ENCODE measurements around the gene ZNF554.
A peak's percentile ranks its signal among the peaks of the same experiment; 100 is the strongest.

The ZNF554 gene

DNA sequence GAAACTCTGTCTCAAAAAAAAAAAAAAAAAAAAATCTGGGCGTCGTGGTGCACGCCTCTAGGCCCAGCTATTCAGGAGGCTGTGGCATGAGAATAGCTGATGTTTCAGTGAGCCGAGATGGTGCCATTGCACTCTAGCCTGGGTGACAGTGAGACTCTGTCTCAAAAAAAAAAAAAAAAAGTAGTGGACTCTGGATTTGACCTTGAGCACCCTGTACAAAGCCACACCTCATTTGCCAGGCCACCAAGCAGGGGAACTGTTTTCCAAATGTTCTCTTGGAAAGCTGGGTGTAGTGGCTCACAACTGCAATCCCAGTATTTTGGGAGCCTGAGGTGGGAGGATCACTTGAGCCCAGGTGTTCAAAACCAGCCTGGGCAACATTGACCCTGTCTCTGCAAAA is 17.8 kb downstream of the ZNF554 start:
- no peak for DNase-seq

DNA sequence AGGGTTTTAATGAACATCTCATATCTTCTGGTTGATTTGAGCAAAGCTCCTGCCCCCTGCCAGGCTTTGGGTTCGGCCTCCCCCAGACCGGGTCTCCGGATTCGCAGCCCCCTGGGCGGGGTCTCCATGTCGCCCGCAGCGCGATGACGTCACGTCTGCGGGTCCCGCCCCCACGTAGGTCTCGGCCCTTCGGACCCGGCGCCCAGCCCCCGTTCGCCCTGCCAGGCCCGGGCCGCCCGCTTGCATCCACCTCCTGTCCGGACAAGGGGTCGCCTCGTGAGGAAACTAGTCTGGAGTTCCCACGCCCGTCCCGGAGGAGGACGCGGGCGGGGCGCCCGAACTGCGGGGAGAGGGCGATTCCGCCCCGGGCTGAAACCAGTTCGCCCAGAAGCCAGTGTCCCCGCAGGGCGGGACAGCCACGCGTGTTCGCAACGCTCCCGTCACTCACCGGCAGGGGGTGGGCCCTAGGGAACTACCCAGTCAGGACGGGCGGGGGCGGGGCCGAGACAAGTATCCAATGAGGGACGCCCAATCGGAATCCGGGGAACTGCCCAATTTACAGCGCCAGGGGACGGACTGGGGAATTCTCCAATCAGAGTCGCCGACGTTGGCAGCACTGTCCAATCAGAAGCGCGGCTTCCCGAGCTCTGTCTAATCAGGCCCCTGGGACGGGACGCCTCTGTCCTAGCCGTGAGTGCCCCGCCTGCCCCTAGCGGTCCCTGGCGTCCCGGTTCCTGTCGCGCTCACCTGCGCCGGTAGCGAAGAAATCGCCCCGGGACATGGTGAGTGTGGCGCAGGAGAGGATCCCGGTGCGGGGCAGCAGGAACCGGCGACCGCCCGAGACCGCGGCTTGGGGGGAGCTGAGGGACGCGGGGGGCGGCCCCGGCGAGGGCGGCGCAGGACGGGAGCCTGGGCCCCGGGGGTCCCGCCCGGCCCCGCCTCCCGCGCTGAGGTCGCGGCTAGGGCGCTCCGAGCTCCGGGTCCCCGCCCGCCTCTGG is 21.4 kb downstream of the ZNF554 start, which contains the start of gene ZNF555:
ZNF555 (plus strand) TSS at position 682 of the 998 bp plus-strand sequence; CDS start at position 780, 98 bp downstream.
- peak; percentile 93 to 99 (median 96) for DNase-seq

DNA sequence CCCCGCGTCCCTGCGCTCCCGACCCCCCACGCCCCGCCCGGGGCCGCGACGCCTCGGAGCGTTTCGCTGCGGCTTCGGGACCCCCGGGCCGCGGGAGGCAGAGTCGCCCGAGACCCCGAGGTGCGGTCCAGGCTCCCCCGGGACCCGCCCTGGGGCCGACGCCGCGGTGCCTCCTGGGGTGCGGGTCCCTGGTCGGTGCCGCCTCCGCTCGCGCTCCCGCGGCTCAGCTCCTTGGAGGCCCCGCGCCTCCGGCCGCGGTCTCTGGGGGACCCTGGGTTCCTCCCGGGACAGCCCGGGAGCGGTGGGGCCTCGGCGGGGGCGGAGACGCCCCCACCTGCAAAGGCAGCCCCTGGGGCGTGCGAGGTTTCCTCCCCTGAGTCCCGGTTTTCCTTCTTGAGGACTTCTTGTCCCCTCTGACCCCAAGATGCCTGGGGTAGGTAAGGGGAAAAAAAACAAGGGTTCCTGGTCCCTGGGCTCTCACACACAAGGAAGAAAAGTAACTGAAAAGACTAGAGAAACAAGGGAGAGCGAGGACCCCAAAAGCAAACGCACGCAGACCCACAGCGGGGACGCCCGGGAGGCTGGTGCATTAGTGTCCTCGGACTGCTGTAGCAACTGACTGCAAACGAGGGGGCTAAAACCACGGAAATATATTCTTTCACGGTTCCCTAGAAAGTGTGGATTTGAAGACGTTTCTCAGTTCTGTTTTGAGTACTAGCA is 22.3 kb downstream of the ZNF554 start:
- DNase-seq: no peak

DNA sequence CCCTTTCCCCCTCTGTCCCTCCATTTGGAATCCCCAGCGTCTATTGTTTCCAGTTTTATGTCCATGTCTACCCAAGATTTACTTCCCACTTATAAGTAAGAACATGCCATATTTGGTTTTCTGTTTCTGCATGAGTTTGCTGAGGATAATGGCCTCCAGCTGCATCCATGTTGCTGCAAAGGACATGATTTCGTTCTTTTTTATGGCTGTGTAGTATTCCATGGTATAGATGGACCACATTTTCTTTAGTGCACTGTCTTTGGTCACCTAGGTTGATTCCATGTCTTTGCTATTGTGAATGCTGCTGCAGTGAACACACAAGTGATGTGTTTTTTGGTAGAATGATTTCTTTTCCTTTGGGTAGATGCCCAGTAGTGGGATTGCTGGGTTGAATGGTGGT is 25.4 kb downstream of the ZNF554 start:
- no peak for DNase-seq

DNA sequence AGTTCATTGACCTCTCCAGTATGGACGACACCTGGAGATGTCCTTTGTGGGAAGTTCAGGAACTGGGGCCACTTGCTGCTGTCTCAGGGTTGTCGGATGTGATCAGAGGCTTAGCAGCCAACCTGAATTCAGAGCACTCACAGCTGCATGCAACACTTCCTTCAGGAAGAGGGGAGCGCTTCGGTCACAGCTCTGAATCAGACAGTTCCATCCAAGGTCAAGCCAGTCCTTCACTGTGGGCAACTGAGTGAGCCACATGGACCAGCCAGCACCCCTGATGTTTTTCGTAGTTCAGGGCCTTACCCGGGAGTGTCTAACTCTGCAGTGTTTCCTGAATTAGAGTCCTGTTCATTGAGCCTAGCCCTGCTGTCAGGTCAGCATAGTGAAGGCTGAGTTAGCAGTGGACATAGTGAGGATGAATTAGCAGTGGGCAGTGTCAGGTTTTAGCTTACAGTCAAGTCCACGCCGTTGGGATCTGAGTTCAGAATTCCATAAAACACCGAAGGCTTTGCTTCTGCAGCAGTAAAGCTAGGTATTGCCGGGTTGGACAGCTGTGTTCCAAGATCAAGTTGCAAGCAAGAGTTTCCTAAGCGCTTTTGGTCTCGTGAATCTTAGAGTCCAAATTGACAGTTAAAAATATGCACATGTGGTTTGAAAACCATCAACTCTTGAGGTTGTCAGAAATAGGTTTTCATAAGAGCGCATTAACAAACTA is 26.7 kb downstream of the ZNF554 start:
- DNase-seq: no peak

DNA sequence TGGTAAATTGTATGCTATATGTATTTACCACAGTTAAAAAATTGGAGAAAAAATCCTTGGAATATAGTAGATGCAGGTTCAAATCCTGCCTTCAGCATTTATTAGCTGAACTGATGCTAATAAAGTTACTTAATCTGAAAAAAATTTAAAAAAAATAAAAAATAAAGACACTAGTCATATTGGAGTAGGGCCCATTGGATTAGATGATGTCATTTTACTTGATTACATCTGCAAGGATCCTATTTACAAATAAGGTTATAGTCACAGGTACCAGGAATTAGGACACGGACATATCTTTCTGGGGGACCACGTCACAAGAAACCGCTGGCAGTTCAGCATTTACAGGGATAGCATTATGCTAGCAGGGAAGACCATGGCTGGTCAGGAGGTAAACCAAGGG is 27.8 kb downstream of the ZNF554 start:
- no peak for DNase-seq

DNA sequence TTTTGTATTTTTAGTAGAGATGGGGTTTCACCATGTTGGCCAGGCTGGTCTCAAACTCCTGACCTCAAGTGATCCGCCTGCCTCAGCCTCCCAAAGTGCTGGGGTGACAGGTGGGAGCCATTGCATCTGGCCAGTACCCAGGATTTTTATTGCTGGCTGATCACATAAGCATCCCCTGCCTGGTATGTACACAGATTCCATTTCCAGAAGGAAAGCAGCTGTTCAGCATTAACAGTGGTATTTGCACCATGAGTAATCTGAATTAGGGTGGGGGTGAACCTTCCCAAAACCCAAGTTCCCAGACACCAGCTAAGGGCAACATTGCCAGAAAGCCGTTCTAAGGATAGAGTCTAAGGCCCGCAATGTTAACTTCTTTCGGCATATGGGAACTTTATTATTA is 28.9 kb downstream of the ZNF554 start:
- no peak for DNase-seq

DNA sequence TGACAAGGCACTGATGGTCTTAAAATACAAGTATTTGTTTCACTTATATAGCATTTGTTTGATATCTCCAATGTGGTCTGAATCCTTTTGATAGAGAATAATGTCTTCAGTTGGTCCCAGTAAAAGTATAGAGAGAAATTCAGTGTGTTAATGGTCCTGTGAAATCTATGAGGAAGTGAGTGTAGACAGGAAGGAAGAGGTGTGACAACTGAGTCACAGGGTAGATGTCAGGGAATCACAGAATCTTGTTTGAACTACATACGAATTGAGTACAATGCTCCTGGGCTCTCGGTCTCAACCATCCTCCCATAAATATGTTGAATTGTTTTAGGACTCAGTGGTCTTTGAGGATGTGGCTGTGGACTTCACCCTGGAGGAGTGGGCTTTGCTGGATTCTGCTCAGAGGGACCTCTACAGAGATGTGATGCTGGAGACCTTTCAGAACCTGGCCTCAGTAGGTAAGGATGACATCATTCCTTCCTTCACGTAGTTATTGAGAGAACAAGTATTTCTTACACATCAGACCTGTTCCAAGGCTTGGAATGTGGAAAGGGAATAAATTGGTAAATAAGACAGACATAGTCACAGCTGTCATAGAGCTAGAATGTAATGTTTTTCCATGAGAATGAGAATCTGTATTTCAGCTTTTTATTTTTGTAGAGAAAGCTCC is 30.7 kb downstream of the ZNF554 start:
- no peak for DNase-seq

DNA sequence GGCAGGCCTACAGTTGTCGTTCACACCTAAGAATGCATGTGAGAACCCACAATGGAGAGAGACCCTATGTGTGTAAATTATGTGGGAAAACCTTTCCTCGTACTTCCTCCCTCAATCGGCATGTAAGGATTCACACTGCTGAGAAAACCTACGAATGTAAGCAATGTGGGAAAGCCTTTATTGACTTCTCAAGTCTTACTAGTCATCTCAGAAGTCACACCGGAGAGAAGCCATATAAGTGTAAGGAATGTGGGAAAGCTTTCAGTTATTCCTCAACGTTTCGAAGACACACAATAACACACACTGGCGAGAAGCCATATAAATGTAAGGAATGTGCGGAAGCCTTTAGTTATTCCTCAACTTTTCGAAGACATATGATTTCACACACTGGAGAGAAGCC is 32.9 kb downstream of the ZNF554 start:
- DNase-seq: no peak

DNA sequence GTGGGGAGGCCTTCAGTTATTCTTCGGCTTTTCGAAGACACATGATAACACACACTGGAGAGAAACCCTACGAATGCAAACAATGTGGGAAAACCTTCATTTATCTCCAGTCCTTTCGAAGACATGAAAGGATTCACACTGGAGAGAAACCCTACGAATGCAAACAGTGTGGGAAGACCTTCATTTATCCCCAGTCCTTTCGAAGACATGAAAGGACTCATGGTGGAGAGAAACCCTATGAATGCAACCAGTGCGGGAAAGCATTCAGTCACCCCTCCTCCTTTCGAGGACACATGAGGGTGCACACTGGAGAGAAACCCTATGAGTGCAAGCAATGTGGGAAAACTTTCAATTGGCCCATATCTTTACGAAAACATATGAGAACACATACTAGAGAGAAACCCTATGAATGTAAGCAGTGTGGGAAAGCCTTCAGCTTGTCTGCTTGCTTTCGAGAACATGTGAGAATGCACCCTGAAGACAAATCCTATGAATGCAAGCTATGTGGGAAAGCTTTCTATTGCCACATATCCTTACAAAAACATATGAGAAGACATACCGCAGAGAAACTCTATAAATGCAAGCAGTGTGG is 33.4 kb downstream of the ZNF554 start:
- no peak for DNase-seq

DNA sequence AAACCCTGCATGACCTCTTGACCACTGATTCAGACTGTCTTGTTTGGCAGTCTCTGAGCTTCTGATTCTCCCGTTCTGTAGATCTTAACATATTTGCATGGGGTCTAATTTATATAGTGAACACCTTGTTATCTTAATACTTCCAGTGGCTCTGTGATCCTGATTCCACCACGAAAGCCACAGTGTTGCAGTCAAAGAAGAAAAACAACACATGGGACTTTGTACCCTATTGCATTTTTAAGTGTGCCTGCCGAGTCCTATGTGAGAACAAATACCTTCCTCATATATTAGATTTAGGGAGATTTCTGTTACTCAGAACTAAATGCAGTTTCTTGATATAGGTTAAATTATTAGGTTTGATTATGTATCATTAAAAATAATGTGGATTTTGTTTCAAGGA is 35.2 kb downstream of the ZNF554 start:
- DNase-seq: no peak

DNA sequence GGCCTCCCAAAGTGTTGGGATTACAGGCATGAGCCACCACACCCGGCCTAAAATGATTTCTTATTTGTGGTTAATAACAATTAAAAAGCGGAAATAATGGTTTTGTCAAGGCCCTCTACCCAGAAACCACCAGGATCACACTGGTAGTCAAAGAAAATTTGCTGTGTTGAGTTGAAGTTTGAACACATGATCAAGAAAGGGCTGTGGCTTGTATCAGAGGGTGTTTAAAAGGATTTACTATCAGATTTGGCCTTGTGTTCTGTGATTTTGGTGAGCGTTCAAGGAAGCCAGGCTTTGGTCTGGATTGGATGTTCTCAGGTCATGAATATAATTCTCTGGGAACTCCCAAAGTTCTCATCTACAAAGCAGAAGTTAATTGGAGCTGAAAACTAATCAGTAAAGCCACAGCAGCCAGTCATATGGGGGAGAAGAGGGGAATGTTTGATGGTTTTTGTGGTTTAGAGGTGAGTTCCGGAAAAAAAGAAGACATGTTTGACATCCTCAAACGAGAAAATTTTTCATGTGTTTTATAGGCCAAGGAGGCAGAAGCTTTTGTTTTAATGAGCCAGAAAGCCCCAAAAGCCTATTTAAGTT is 36.9 kb downstream of the ZNF554 start:
- no peak for DNase-seq

DNA sequence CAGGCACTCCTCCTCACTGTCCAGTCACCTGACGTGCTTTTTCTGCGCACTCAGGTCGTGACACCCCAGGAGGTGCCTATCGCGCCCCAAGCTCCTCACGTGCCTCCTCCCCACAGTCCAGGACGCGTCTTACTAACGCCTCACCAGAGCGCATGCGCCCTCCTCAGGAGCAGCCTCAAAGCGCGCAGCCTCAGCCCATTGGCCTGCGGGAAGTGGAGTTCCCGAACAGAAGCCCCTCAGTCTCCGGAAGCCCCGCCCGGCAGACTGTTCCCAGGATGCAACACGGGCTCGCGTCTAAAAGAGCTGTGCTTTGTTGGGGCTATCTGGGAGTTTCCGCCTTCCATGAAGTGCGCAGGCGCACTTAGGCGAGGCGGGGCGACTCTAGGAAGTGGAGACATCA is 39.2 kb downstream of the ZNF554 start:
- DNase-seq: no peak

DNA sequence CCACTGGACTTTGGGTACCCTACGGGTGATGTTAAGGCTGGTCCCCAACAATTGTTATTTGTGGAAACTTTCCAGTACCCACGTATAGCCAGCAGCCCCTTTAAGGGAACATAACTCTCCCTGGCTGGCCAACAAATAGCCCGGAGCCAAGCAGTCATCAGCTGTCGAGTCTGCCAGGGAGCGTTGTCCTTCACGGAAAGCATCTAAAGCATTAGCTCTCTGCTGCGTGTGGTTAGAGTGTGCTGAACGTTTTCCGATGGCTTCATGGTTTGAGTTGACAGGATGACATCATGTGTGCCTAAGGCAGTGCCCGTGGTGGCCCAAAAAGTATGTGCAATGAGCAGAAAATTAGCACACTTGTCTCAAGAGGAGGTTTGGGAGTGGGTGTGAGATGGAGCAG is 44.1 kb downstream of the ZNF554 start:
- no peak for DNase-seq

DNA sequence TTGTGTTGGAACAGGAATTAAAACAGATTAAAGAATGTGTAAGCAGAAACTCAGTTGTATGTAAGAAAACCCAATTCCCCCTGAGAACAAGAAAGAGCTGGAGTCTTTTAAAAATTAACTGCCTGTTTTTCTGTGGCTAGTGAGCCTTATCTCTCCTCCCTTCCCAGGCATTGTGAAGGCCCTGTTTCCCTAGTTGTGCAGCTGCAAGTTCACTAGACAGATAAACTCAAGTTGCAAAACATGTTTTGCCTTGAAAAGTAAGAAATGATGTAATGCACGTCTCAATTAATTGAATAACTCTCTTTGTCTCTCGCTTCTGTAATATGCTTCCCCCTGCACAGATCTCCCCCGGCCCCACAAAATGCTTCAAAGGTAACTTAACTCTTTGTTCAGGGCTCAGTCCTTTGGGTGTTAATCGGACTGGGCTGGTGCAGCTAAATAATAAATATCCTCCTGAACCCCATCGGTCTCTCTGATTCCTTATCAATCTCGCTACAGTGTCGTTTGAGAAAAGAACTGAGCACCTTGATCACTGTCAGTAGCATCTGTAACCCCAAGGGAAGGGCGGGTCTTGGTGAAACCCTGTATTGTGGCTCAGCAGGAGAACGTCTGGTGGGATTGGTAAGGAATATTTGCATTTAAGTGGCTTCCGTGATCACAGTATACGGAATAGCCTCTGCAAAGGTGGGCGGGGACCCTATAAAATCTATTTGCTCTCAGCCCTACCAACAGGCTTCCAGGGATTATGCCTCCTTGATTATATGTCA is 45.8 kb downstream of the ZNF554 start:
- DNase-seq: no peak

DNA sequence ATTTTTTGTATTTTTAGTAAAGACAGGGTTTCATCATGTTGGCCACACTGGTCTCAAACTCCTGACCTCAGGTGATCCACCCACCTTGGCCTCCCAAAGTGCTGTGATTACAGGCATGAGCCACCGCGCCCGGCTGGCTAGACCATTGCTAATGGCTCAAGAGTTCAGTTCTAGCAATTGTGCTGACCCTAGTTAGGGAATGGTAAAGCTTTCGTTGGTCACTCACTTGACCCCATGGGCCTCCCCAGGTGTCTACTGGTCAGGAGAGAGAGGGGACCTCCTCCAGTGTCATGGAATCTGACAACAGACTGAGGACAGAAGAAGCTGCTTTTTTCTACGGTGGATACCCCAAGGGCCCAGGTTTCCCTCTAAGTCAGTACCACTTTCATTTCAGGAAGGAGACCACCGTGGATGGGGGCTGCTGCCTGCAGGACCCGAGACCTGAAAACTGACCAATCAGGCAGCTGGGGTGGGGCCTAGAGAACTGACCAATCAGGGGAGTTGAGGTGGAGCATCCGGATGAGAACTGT is 46.9 kb downstream of the ZNF554 start:
- no peak for DNase-seq

DNA sequence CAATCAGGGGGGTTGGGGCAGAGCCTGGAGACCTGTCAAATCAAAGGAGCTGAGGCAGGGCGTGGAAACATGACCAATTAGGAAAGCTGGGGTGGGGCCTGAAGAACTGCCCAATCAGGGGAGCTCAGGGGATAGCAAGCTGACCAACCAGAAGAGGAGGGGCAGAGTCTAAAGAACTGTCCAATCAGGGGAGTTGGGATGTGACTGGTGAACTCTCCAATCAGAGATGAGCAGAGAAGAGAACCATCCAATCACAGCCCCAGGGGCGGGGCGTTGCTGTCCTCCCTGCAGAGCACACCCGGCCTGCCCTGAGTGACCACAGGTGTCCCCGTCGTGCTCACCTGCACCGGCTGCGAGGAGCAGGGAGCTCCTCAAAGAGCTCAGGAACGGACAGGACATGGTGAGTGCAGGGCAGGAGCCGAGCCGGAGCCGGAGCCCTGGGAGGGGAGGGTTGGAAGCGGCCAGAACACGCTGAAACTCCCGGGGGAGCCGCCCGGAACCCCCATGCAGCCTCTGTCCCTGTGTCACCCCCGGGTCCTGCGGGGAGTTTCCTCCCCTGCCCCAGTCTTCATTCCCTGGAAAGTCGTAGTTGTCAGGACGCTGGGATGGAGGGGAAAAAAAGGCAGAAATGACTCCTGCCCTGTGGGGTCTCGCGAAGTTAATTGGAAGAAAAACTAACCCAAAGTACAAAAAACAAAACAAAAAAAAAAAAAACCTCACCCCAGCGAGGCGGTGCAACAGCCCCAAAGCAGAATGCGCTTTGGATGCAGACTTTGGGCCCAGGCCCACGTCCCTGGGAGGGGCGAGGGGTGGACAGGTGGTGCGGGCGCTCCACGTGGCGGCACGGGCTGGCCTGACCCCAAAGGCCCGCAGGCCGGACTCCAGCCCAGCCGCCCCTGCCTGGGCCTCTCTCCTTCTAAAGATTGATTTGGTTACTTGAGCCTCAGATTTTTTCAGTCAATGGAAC is 47.6 kb downstream of the ZNF554 start, which contains the start of gene ZNF556:
ZNF556 (plus strand) TSS at position 311 of the 967 bp plus-strand sequence; CDS start at position 398, 87 bp downstream.
- no peak for DNase-seq

DNA sequence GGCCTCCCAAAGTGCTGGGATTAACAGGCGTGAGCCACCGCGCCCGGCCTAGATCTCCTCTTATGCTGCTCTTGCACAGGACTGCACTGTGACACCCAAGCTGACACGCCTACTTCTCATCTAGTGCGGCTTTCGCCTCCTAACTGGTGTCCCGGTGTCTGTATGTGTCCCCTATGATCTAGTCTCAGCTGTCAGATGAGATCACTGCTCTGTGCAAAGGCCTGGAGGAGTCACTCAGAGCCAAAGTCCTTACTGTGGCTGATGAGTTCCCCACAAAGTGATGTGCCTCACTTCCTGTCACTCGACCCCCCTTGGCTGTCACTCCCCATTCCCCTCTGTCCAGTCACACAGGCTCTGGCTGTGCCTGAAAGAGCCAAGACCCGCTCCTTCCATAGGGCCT is 50.0 kb downstream of the ZNF554 start:
- DNase-seq: no peak

DNA sequence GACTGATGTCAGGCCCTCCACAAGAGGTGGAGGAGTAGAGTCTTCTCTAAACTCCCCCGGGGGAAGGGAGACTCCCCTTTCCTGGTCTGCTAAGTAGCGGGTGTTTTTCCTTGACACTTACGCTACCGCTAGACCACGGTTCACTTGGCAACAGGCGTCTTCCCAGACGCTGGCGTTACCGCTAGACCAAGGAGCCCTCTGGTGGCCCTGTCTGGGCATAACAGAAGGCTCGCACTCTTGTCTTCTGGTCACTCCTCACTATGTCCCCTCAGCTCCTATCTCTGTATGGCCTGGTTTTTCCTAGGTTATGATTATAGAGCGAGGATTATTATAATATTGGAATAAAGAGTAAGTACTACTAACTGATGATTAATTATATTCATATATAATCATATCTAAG is 52.5 kb downstream of the ZNF554 start:
- peak in 1 of 4 experiments; percentile 10 for DNase-seq

Data from activated CD4-positive, CD25-positive, alpha-beta regulatory T cell (primary cell).